Smooth muscle cell of the umbilical artery (primary cell): ENCODE data around the gene BCL7A. TPM values are rescaled to one million over a fixed set of nuclear protein-coding genes. Genes with fewer than 3 reads are reported as not detected.

ENCODE experiments used
- total RNA-seq: library from RNA; depleted of rRNA; stranded (reverse); fragments of >200 nt; gene quantifications from 2 replicates; pipeline ENCODE4 v1.2.3, GENCODE V29; 2014

BCL7A gene
- total RNA-seq, result 5.0 and 9.8 TPM in 2 replicates

GRCh38 chr12:122021822-122022392 lies at the start of gene BCL7A:
TSS of gene BCL7A (plus strand) at chr12:122021884. CDS start at chr12:122022092, 208 bp downstream.

GRCh38 chr12:122078141-122079032 lies 56.7 kb downstream of the BCL7A start, which contains the start of gene MLXIP:
TSS of gene MLXIP (plus strand) at chr12:122078756. CDS start at chr12:122078854, 98 bp downstream.

Other genes with a start within 250 kb of the BCL7A start
- gene RHOF, start 228.2 kb upstream of the BCL7A start, total RNA-seq, result 11.0 and 13.5 TPM in 2 replicates
- 3.3 and 6.0 TPM in 2 replicates for gene SETD1B, start 217.9 kb upstream of the BCL7A start, total RNA-seq
- gene HPD, start 163.0 kb upstream of the BCL7A start, total RNA-seq, result not detected in 2 replicates
- gene PSMD9, start 133.1 kb upstream of the BCL7A start, total RNA-seq, result 41.6 and 106 TPM in 2 replicates
- 6.1 and 6.5 TPM in 2 replicates for gene CFAP251, start 103.3 kb upstream of the BCL7A start, total RNA-seq
- gene MLXIP, start 56.9 kb downstream of the BCL7A start, total RNA-seq, result 36.2 and 55.7 TPM in 2 replicates
- not detected in 2 replicates for gene IL31, start 152.3 kb downstream of the BCL7A start, total RNA-seq
- 0.89 and 1.1 TPM in 2 replicates for gene LRRC43, start 161.2 kb downstream of the BCL7A start, total RNA-seq
- 0.65 and 1.2 TPM in 2 replicates for gene B3GNT4, start 181.8 kb downstream of the BCL7A start, total RNA-seq
- gene DIABLO, start 204.2 kb downstream of the BCL7A start, total RNA-seq, result 84.3 and 84.9 TPM in 2 replicates
- gene VPS33A, start 244.6 kb downstream of the BCL7A start, total RNA-seq, result 21.7 and 31.2 TPM in 2 replicates